HG02885 (cell line): ENCODE results near the gene FBXO24.
"Not testable (repeated sequence)": the region's sequence is repeated elsewhere in the genome, so short reads cannot be mapped to it uniquely, and the experiment has no call there.

Experiments used
- ATAC-seq: cut with Tn5 transposase; IDR thresholded peaks from one replicate; pipeline ENCODE4 v1.9.1; 2021; ENCODE audit warnings: mild to moderate bottlenecking; ENCODE audit not compliant: unreplicated experiment, poor library complexity

Gene FBXO24, protein sequence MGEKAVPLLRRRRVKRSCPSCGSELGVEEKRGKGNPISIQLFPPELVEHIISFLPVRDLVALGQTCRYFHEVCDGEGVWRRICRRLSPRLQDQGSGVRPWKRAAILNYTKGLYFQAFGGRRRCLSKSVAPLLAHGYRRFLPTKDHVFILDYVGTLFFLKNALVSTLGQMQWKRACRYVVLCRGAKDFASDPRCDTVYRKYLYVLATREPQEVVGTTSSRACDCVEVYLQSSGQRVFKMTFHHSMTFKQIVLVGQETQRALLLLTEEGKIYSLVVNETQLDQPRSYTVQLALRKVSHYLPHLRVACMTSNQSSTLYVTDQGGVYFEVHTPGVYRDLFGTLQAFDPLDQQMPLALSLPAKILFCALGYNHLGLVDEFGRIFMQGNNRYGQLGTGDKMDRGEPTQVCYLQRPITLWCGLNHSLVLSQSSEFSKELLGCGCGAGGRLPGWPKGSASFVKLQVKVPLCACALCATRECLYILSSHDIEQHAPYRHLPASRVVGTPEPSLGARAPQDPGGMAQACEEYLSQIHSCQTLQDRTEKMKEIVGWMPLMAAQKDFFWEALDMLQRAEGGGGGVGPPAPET

DNA sequence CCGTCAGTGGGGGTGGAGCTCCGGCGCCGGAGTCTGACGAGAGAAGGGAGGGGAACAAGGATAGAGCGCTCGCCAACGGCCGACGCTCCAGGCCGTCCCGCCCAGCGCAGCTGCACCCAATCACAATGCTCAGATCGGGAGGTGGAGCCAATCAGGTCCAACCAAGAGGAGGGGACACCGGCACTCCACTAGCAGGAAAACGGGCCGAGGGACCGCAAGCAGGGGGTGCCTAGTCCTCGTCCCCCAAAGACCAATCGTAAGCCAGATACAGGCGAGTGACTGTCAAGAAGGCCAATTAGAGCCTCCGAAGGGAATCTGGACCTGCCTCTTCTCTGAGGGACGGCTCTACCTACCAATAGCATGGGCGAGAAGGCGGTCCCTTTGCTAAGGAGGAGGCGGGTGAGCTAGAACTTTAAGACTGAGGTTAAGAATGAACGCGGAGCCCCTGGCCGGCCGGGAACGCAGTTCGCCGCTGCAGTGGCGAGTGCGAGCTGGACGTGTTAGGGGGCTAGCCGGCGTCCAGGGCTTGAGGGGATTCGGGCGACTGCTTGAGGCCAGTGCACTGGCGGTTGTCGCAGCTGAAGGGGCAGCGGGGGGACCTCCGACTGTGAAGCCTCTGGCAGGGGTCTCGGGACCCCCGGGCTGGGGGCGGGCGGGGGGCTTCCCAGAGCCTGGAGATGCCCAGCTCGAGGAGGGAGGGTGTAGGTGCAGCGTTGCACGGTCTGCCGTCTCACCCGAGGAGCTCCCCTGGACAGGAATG, at the start of gene FBXO24:
Gene FBXO24 (plus strand): TSS at position 63 of the 760 bp plus-strand sequence. CDS start 298 bp downstream, at position 361.
- peak; percentile 86 for ATAC-seq

DNA sequence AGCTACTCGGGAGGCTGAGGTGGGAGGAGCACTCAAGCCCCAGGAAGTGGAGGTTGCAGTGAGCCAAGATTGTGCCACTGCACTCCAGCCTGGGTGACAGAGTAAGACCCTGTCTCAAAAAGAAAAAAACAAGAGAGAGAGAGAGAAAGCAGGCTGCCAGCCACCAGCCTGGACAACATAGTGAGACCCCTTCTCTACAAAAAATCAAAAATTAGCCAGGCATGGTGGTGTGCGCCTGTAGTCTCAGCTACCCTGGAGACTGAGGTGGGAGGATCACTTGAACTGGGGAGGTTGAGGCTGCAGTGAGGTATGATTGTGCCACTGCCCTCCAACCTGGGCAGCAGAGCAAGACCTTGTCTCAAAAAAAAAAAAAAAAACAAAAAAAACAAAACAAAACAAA, 49.4 kb upstream of the FBXO24 start:
- not testable (repeated sequence) for ATAC-seq

DNA sequence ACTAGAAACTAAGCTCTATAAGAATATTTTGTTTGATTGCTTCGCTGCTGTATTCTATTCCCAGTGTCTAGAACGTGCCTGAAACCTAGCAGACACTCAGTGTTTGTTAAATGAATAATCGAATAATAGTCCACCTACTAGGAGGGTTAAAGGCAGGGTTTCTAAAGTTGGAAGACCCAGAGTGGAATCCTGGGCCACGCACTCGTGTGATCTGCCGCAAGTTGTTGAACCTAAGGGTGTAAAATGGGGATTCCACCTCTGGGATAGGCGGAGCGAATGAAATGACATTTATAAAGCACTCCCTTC, 47.8 kb upstream of the FBXO24 start:
- ATAC-seq, result no peak

DNA sequence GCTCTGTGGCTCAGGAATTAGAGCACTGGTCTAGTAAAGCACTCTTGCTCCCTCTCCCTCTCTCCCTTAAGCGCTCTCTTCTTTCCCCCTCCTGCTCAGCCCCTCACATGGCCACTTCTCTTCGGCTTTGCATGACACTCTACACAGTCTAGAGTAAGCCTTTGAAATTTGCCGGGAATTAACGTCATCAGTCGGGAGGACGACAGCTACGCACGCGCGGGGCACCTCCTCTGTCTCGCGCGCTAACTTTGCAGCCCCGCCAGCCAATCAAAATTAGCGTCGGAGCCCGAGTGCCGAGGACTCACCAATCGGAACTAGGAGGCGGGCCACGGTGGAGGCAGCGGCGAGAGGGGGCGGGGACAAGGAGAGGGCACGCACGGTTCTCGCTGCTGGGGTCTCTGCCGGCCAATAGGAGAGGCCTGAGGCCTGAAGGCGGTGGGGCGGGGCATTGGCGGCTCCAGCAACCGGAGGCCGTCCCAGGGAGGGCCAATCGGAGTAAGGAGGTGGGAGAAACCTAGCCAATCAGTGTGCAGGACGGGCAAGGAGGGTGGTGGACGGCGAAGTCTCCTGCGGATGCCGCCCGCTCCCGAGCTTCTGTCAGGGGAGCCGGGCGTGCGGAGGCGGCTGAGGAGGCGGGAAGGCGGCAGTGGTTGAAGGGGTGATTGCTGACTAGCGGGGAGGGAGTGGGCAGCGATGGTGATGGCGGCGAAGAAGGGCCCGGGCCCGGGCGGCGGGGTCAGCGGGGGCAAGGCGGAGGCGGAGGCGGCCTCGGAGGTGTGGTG, 47.3 kb upstream of the FBXO24 start, which contains the start of gene AGFG2:
Gene AGFG2 (plus strand): TSS at position 550 of the 782 bp plus-strand sequence. CDS start 144 bp downstream, at position 694.
- ATAC-seq, result peak; percentile 94

DNA sequence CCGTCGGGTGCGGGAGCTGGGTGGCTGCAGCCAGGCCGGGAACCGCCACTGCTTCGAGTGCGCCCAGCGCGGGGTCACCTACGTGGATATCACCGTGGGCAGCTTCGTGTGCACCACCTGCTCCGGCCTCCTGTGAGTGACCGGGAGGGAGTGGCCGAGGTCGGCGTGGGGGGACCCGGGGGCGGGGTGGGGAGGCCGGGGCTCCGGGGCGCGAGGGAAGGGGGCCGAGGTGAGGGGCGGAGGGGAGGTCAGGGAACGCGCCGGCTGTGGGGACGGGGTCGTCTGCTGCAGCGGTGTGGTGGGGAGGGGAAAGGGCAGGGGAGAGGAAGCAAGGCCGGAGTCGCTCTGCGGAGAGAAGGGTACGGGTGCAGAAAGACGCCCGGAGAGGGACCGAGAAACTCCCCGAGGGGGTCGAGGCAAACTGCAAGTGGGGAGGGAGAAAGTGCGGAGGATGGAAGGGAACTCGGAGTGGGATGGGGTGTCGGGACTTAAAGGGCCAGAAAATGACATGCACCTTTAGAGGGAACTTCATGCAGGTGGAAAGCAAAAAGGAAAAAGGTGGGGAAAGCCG, 46.6 kb upstream of the FBXO24 start:
- no peak for ATAC-seq

DNA sequence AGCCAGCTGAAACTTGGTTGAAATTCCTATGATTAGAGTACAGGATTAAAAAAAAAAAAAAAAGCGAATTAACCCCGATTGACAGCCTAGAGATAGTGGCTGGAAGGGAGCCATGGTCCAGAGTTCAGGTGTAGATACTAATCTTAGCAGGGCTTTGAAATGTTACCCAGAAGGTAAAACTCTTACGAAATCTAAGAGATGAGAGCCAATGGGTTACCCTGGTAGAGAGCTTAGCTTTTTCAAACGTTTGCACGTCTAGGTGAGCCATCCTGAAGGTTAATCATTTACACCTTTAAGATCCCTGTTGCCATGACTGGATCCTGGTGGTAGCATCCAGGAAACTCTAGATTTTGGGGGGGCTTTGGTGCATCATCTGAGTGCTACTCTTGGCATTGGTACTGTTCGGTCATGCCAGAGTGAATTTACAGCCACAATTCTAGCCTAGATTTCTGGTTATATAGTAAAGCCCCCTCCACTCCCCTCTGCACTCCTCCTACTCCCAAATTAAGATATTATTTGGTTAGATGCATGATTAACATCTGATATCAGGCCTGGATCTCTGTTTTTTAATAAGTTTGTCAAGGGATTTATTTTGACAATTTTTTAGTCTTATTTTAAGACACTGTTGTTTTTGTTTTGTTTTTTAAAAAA, 45.9 kb upstream of the FBXO24 start:
- no peak for ATAC-seq

DNA sequence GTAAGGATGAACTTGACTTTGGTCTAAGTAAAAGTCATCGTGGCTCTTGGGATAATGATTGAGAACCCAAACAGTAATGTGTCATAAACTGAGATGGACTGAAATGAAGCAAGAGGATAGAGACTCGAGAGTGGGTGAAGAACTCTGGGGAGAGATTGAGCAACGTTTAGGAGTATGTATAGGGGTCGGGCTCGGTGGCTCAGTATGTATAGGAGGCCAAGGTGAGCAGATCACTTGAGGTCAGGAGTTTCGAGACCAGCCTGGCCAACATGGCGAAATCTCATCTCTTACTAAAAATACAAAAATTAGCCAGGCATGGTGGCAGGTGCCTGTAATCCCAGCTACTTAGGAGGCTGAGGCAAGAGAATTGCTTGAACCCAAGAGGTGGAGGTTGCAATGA, 44.8 kb upstream of the FBXO24 start:
- ATAC-seq, result not testable (repeated sequence)

DNA sequence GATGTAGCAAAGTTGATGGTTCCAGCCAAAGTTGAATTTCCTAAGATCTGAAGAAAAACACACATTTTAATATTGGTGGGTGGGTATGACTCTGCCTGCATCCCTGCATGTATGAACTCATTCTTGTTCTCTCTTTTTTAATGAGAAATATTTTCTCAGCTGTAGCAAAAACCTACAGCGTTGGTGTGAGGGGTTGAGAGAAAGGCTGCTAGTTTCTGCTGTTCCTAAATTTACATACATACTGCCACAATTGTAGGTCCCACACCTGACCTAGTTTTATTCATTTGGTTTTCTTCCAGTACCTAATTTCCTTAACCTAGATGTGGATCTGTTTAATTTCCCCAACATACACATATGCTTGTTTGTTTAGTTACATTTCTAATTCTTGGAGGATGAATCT, 42.5 kb upstream of the FBXO24 start:
- ATAC-seq, result no peak

DNA sequence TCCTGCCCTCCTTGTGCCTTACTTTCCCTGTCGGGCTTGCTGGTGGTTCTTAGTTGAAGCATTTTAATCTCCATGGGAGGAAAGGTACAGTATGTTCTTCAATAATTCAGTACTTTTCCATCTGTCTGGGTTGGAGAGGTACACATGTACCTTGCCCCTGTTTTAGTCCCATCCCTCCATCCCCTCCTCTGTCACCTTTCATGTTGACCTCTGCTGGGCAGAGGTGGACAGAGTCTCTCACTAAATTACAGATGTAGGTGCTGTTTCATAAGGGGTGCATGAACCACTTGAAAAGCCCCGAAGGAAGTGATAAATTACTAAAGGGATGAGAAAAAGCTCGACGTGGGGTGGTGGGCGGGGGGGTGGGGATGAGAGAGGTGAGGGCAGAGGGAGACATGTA, 41.7 kb upstream of the FBXO24 start:
- ATAC-seq, result no peak

DNA sequence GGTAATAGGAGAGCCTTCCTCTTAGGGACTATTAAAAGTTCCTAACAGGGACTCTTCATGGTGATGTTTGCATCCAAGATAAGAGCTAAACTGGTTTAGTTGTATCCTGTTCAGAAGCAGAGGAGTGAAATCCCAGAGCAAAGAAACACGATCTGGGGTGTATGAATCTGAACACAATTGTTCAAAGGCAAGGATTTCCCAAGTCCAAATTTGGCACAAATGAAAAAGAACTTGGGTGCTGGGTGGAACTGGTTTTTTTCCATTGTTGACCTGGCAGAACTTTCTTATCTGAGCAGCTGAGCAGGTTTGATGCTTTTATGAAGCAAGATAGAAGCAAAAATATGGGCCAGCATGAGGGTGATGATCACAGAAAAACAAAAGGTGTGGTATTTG, 41.2 kb upstream of the FBXO24 start:
- no peak for ATAC-seq

DNA sequence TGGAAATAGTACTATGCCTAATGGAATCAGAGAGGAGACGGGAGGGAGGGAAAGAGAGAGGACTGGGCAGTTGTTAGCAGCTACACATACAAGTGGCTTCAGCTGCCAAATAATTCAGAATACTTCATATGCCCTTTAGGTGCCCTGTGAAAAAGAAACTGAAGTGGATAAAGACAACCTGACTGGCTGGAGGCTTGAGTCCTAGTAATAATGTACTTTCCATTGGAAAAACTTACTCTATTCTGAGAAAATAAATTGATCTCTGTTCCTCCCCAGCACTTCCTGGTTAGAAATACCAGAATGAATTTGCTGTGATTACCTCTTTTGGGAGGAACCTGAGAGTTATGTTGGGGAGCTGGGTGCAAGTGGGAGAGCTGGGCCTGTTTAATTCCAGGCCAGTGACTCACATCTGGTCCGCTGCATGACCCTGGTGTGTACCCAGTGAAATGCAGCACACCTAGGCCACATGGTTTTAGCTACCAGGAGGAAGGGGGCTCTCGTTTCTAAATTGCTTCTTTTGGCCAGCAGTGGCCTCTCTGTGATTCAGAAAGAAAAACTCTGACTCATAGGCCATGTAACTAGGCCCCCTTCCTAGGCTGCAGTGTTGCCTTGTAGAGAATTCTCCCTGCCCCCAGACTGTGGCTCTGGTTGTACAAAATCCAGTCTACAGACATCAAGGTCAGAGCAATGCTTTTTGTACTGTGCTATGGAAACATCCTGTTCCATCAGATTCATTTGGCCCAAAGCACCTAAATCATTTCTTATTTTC, 40.6 kb upstream of the FBXO24 start:
- peak; percentile 53 for ATAC-seq

DNA sequence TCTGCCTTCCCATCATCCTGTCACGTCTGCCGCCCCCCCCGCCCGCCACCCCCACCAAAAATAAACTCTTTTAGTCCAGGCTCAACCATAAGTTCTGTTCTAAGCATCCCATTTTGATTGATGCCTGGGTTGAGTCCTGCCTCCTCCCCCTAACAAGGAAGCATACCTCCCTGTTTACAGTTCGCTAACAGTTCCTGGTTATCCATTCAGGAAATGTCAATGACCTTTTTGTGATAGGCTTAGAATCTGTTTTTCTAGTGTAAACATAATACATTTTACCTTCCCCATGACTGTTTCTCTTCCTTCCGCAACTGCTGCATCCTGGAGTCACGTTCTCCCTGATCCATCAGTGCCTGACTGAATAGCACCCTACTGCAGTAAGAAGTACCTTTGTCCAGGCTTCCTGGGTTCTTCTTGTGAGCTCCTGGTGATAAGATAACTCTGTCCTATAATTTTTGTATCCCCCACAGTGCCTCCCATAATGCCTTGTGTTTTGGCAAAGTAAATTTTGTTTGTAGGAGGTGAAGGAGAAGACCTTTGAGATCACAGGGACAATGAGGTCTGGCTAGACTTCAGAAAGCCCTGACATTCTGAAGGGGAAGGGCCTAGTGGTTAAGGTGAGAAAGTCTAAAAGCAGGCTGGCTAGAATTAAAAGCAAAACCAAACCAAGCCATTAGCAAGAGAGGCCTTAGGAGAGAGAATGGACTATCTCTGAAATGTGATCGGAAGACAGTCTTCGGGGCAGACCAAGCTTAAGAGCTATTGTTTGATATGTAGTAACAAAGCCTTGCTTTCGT, 39.8 kb upstream of the FBXO24 start:
- ATAC-seq, result peak; percentile 43

DNA sequence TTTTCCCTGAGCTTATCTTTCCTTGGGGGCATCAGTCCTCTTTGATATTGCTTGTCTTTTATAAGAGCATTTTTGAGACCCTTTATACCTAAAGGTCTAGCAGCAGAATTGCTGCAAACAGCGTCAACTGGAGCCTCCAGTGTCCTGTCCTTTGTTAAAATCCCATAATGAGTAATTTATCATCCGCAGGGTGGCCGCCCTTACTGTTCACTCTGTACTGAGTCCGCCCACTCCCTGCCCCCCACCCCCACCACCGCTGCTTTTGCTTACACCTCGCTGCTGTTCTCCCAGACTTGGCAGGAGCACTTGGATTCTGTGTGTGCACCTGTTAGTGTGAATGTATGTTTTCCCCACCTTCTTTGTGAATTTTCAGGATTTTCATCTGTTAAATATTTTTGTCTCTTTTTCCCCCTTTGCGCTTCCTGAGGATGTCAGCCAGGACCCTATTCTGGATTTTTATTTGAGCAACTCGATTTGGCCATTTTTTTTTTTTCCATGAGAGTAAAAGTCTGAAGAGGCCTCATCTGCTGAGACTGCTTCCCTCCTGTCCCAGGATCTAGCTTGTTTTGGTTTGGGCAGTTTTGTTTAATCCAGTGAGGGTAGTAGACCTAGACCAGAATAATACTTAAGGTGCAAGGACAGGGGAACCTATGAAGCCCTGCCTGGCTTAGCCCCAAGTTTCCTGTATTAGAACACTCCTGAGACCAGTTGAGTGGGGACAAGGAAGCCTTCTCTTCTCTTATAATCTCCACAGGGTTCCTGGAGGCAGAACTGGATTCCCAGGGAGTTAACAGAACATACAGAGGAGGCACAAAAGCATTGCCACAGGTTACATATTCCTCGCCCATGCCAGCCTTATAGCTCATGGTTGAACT, 39.0 kb upstream of the FBXO24 start:
- ATAC-seq, result no peak

DNA sequence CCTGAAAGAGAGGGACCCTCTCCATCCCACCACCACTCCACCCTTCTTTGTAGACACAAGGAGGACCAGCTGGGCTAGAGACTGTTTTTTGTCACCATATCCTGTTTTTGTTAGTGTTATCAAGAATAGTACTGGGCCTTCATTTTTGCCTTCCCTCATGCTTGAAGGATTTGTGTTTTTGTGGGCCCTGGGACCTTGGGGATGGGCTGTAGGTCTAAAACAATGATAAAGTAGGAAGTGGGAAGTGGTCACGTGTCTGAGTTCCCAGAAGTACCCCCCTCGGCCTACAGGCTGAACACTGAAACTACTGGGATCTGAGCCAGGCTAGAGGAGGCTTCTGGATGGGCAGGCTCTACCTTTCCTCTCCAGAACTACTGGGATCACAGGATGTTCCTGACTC, 38.3 kb upstream of the FBXO24 start:
- ATAC-seq, result no peak

DNA sequence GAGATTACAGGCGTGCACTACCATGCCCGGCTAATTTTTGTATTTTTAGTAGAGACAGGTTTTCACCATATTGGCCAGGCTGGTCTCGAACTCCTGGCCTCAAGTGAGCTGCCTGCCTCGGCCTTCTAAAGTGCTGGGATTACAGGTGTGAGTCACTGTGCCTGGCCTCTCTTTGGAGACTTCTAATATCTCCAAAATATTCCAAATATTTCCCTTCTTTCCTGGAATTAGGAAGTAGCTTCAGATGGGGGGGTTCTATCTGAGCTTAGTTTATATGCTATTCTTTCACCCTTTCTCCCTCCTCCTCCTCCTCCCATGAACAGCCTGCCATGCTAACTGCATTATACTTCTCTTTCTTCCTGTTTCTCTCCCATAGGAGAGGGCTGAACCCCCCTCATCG, 37.7 kb upstream of the FBXO24 start:
- ATAC-seq, result not testable (repeated sequence)

DNA sequence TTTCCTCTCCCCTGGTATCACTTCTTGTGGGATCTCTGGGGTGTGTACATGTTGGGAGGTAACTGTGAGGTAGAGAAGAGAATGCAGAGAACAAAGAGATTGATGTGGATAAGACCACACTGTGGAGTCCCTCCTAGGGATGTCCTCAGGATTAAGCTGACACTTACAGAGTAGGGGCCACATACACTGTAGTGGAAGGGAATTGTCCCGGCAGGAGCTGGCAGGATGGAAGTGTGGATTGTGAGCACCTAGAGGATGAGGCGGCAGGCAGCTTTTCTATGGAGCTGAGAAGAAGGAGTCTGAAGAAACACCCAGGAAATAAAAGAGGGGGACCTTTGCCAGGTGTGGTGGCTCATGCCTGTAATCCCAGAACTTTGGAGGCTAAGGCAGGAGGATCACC, 33.6 kb upstream of the FBXO24 start:
- no peak for ATAC-seq

DNA sequence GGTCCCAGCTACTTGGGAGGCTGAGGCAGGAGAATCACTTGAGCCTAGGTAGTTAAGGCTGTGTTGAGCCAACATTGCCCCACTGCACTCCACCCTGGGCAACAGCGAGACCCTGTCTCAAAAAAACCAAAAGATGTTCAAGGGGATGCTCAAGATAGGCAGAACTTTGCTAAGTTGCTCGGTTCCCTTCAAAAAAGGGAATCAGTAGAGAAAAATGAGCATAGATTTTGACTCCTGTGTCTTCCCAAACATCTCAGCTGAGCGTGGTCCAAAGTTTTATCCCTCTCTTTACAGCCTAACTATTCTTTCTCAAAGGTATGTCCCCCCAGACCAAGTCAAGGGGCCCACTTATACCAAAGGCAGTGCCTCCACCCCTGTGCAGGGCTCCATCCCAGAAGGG, 33.1 kb upstream of the FBXO24 start:
- ATAC-seq, result no peak
